A375 (cell line): ENCODE measurements around the gene DDX28. TPM values are rescaled to one million over a fixed set of nuclear protein-coding genes. Genes with fewer than 3 reads are reported as not detected.

Experiments used
- small RNA-seq: library from RNA; depleted of rRNA; stranded (forward); fragments of <200 nt; gene quantifications from one replicate; pipeline ENCODE3, GENCODE V24; 2014
- total RNA-seq: library from RNA; depleted of rRNA; stranded (reverse); fragments of >200 nt; shearing (Covaris generic); gene quantifications from 2 replicates; pipeline ENCODE4 v1.2.3, GENCODE V29; 2014; rRNA removed

Gene DDX28, protein sequence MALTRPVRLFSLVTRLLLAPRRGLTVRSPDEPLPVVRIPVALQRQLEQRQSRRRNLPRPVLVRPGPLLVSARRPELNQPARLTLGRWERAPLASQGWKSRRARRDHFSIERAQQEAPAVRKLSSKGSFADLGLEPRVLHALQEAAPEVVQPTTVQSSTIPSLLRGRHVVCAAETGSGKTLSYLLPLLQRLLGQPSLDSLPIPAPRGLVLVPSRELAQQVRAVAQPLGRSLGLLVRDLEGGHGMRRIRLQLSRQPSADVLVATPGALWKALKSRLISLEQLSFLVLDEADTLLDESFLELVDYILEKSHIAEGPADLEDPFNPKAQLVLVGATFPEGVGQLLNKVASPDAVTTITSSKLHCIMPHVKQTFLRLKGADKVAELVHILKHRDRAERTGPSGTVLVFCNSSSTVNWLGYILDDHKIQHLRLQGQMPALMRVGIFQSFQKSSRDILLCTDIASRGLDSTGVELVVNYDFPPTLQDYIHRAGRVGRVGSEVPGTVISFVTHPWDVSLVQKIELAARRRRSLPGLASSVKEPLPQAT
- 28.6 and 31.1 TPM in 2 replicates for total RNA-seq

DNA sequence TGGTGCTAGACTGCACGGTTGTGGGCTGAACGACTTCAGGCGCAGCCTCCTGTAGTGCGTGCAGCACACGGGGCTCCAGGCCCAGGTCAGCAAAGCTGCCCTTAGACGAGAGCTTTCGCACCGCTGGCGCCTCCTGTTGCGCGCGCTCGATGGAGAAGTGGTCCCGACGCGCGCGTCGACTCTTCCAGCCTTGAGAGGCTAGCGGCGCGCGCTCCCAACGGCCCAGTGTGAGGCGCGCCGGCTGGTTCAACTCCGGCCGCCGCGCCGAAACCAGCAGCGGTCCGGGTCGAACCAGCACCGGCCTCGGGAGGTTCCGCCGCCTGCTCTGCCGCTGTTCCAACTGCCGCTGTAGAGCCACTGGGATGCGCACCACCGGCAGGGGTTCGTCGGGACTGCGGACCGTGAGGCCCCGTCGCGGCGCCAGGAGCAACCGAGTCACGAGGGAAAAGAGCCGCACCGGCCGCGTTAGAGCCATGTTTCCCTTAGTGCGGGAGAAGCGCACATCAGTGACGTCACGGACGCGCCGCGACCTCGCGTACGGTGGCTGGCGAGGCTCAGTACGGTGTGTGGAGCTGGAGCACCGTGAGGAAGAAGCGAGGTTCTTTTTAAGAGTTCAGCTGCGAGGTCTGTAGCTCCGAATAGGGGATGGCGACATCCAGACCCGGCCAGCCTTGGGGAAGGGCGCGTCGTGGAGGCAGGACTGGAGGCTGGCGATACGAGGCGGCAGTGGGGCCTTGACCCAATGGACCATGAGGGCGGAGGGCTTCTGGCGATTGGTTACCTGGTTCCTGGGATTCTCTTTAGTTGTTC lies at the start of gene DDX28, which contains the start of gene DUS2:
DDX28 (minus strand) TSS at position 505 of the 810 bp plus-strand sequence; CDS start at position 475, 30 bp downstream.
DUS2 (plus strand) TSS at position 557 of the 810 bp plus-strand sequence. CDS start 14,740 bp downstream, outside the sequence.

DNA sequence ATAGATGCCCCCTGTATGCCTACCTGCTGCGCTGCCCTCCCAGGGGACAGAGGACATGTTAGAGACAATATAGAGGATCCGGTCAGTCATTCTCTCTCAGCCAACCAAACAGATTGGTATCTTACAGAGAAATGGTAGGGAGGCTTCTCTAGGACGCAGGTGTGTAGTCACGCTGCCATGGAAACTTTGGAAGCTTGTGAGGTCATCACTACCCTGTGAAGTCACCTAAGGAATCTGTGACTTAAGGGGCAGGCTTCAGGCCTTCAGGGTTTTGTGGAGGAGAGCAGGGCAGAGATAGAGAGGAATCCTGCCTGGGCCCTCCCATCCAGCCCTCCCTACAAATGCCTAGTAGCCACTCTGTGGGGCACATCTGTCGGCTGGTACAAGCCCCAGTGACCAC lies 7.4 kb downstream of the DDX28 start, which contains the start of gene DPEP2NB:
DPEP2NB (minus strand) TSS at position 231 of the 400 bp plus-strand sequence; CDS start at position 90, 141 bp downstream.

DNA sequence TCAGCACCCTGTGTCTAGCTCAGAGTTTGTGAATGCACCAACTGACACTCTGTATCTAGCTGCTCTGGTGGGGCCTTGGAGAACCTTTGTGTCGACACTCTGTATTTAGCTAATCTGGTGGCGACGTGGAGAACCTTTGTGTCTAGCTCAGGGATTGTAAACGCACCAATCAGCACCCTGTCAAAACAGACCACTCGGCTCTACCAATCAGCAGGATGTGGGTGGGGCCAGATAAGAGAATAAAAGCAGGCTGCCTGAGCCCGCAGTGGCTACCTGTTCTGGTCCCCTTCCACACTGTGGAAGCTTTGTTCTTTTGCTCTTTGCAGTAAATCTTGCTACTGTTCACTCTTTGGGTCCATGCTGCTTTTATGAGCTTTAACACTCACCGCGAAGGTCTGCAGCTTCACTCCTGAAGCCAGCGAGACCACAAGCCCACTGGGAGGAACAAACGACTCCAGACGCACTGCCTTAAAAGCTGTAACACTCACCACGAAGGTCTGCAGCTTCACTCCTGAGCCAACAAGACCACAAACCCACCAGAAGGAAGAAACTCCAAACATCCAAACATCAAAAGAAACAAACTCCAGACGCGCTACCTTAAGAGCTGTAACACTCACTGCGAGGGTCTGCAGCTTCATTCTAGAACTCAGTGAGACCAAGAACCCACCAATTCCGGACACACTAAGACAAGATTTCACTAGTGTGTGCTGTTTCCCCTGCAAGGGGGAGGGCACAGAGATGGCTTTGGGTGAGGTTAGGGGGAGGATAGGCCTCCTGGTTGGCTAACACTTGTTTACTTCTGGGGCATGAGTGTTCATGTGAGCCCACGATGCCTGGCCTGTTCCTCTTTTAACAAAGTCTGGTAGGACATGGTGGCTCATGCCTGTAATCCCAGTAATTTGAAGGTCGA lies 24.0 kb downstream of the DDX28 start, which contains the start of gene DPEP2:
DPEP2 (minus strand) TSS at position 706 of the 910 bp plus-strand sequence. CDS start 6,272 bp downstream, outside the sequence.

DNA sequence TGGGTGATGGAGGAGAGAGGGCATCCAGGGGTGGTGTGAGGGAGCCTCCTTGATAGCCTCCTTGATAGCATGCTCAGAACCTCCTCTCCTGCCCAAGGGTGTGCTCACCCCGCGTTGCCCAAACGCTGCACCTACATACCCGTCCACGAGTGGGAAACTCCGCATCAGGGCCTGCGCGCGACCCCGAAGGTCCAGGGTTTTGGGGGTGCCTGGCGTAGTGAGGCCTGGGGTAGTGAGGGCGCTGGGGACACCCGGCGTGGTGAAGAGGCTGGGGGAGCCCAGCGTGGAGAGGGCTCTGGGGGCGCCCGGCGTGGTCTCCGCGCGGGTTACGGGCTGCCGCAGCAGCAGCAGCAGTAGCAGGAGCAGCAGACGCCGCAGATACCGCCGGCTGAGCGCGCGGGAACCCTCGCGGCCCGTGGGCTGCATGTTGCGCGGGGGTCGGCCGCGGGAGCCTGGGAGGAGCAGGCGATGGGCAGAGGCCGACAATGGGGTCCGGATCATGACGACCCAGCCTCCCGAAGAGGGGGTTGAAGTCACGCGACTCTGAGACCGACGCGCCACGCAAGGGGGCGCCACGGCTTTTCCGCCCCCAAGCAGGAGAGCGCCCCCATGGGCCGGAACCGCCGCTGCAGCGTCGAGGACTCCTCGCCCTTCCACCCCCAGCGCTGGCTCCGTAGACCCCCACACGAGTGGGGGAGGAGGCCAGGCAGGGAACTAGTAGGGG lies 42.9 kb downstream of the DDX28 start, which contains the start of gene DPEP3:
DPEP3 (minus strand) TSS at position 545 of the 724 bp plus-strand sequence; CDS start at position 426, 119 bp downstream.

Small RNAs within 50 kb of the gene (small RNA-seq; reads per million reads assigned to genes)
- gene RNU6-359P, result not detected

Other genes starting within 250 kb of the DDX28 start
- gene RANBP10, start 216.7 kb downstream of the DDX28 start, total RNA-seq, result 5.4 and 5.5 TPM in 2 replicates
- 0.66 and 1.6 TPM in 2 replicates for gene TSNAXIP1, start 216.3 kb downstream of the DDX28 start, total RNA-seq
- 36.9 and 37.4 TPM in 2 replicates for gene THAP11, start 180.9 kb downstream of the DDX28 start, total RNA-seq
- 174 TPM in 2 replicates for gene NUTF2, start 176.3 kb downstream of the DDX28 start, total RNA-seq
- 29.7 and 30.7 TPM in 2 replicates for gene CENPT, start 175.5 kb downstream of the DDX28 start, total RNA-seq
- 82.4 and 94.4 TPM in 2 replicates for gene EDC4, start 150.2 kb downstream of the DDX28 start, total RNA-seq
- gene NRN1L, start 138.3 kb downstream of the DDX28 start, total RNA-seq, result 0.30 TPM in 1 of 2 replicates, not detected in the other
- 6.7 and 11.1 TPM in 2 replicates for gene PSKH1, start 130.0 kb downstream of the DDX28 start, total RNA-seq
- gene CTRL, start 91.4 kb downstream of the DDX28 start, total RNA-seq, result 1.6 and 4.0 TPM in 2 replicates
- gene PSMB10, start 86.4 kb downstream of the DDX28 start, total RNA-seq, result 69.2 and 69.3 TPM in 2 replicates
- gene LCAT, start 79.1 kb downstream of the DDX28 start, total RNA-seq, result 3.4 and 4.7 TPM in 2 replicates
- gene SLC12A4, start 54.6 kb downstream of the DDX28 start, total RNA-seq, result 32.8 and 41.3 TPM in 2 replicates
- gene DPEP3, start 42.7 kb downstream of the DDX28 start, total RNA-seq, result not detected in 2 replicates
- gene DPEP2, start 23.7 kb downstream of the DDX28 start, total RNA-seq, result not detected in 2 replicates
- gene DPEP2NB, start 7.3 kb downstream of the DDX28 start, total RNA-seq, result not detected in 2 replicates
- 19.3 and 25.8 TPM in 2 replicates for gene DUS2, start 52 bp upstream of the DDX28 start, total RNA-seq
- 19.3 and 21.5 TPM in 2 replicates for gene NFATC3, start 62.1 kb upstream of the DDX28 start, total RNA-seq
- 0.15 and 0.50 TPM in 2 replicates for gene ESRP2, start 212.9 kb upstream of the DDX28 start, total RNA-seq
- 17.0 and 18.0 TPM in 2 replicates for gene PLA2G15, start 222.1 kb upstream of the DDX28 start, total RNA-seq
- gene SLC7A6, start 241.3 kb upstream of the DDX28 start, total RNA-seq, result 16.4 and 22.3 TPM in 2 replicates